Cardiac muscle cell (in vitro differentiated cells and primary cell): Measurements from ENCODE around the gene CA10. TPM values are rescaled to one million over a fixed set of nuclear protein-coding genes. Genes with fewer than 3 reads are reported as not detected.

Experiments used
- DNase-seq, 2 donors: peaks; one replicate each; pipeline versions ENCODE4 v3.0.0 to v3.0.0-alpha.2; 2010 to 2017; ENCODE audit warnings: low read depth in 1 of 2, low spot score in 1 of 2
- H3K27ac ChIP-seq: fragments of 200-600 bp; sonication (generic); 2 replicates; pipeline ENCODE4 v1.5.1; 2016
- H3K27me3 ChIP-seq: fragments of 200-600 bp; sonication (generic); 2 replicates; pipeline ENCODE4 v1.6.0; 2016; ENCODE audit warnings: control low read depth
- H3K36me3 ChIP-seq: fragments of 200-600 bp; sonication (generic); 2 replicates; pipeline ENCODE4 v1.5.1; 2016; ENCODE audit warnings: control low read depth
- H3K4me1 ChIP-seq: fragments of 200-600 bp; sonication (generic); 2 replicates; pipeline ENCODE4 v1.8.1; 2017; ENCODE audit warnings: low read depth, mild to moderate bottlenecking, mixed run types
- H3K4me3 ChIP-seq: fragments of 200-600 bp; sonication (generic); 2 replicates; pipeline ENCODE4 v1.5.1; 2016; ENCODE audit warnings: mild to moderate bottlenecking
- H3K9me3 ChIP-seq: fragments of 200-600 bp; sonication (generic); 2 replicates; pipeline ENCODE4 v1.5.1; 2017; ENCODE audit warnings: low read depth, mild to moderate bottlenecking, control low read depth
- polyA plus RNA-seq: library from polyadenylated mRNA; unstranded; fragments of >200 nt; fragmentation: Nextera tagmentation; extraction: Ambion mirVana; gene quantifications from 2 replicates; pipeline ENCODE4 v1.2.1, GENCODE V29; 2016
- total RNA-seq: library from RNA; depleted of rRNA; stranded (reverse); fragments of >200 nt; gene quantifications from 2 replicates; pipeline ENCODE4 v1.2.3, GENCODE V29; 2016
- TF ChIP-seq, protein P1 (sequence below): IDR thresholded peaks from 2 replicates; pipeline ENCODE4 v1.5.1; 2012; ENCODE audit warnings: low read depth, mild to moderate bottlenecking, low read length

CA10 gene
- total and polyA plus RNA-seq, 2 experiments from 2014 or later, result not detected

DNA sequence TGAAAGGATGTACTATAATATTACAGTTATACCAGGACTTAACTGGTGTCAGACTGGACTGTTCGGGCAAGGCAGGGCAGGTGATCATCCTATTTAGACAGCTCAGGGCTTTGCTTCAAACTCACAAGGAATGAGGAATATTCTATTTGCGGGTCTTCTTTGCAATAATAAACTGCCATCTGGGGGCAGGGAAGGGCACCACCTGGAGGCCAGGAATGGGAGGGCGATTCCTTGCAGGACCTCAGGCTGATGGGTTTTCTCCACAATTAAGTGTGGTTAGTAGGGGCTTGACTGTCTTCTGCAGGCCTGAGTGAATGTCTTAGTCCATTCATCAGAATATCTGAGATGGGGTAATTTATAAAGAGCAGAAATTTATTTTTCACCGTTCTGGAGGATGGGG is 424.1 kb downstream of the CA10 start:
- no peak overlapping the region for H3K27ac ChIP-seq
- H3K9me3 ChIP-seq, result no peaks in the 10 kb centered on the region
- no peaks in the 10 kb centered on the region for H3K4me1 ChIP-seq
- no peak overlapping the region for H3K4me3 ChIP-seq
- TF ChIP-seq, protein P1, sequence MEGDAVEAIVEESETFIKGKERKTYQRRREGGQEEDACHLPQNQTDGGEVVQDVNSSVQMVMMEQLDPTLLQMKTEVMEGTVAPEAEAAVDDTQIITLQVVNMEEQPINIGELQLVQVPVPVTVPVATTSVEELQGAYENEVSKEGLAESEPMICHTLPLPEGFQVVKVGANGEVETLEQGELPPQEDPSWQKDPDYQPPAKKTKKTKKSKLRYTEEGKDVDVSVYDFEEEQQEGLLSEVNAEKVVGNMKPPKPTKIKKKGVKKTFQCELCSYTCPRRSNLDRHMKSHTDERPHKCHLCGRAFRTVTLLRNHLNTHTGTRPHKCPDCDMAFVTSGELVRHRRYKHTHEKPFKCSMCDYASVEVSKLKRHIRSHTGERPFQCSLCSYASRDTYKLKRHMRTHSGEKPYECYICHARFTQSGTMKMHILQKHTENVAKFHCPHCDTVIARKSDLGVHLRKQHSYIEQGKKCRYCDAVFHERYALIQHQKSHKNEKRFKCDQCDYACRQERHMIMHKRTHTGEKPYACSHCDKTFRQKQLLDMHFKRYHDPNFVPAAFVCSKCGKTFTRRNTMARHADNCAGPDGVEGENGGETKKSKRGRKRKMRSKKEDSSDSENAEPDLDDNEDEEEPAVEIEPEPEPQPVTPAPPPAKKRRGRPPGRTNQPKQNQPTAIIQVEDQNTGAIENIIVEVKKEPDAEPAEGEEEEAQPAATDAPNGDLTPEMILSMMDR, result no peak
- DNase-seq, result no peak
- H3K27me3 ChIP-seq, result no peaks in the 10 kb centered on the region
- H3K36me3 ChIP-seq, result no peaks in the 10 kb centered on the region

DNA sequence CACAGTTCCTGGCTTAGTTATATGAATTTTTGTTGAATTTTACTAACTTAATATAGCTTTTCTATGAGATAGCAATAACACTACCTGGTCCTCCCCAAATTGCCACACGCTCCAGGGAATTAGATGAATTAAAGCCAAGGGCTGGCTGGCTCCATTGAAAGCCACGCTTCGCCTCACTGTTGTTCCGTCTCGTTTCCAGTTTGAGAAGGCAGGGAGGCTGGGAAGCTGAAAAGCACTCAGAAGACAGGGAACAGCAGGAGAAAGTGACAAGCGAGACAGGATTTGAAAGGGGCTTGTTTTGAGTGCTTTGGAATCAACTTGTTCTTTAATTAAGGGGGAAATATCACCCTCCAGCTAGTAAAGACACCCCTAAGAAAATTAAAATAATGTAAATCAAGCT is 425.3 kb downstream of the CA10 start:
- no peaks in the 10 kb centered on the region for H3K4me1 ChIP-seq
- H3K4me3 ChIP-seq, result no peak overlapping the region
- TF ChIP-seq, protein P1, result no peak
- no peaks in the 10 kb centered on the region for H3K36me3 ChIP-seq
- no peaks in the 10 kb centered on the region for H3K27me3 ChIP-seq
- no peak for DNase-seq
- no peak overlapping the region for H3K27ac ChIP-seq
- no peaks in the 10 kb centered on the region for H3K9me3 ChIP-seq

DNA sequence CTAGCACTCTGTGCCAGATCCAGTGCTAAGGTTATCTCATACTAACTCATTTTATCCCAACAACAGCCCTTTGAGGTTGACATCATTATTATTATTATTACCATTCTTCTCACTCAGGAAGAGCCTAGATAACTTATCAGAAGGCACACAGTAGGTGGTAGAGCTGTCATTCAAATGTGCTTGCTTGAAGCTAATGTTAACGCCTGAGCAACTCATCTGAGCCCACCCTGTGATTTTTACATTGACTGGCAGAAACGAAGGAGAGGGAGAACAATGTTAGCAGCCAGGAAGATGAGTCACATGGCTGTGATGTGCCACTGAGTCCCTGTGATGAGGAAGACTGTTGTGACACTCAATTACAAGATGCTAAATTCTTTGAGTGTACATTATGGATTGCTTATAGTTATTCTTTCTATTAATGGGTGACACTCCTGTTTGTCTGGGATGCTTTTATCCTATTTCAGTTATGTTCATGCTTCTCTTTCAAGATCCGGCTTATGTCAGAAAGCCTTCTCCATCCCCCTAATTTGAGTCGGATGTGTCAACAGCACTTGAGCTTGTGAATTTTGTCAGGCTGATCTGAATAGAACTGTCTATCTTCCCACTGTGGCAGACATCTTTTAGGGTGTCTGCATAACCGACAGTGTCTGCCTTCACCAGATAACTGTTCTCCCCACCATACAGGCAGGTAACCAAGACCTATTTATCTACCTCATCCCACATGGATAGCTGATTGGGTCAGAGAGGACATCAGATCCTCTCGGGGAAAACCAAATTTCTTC is 426.4 kb downstream of the CA10 start:
- H3K36me3 ChIP-seq, result no peaks in the 10 kb centered on the region
- TF ChIP-seq, protein P1, result no peak
- H3K9me3 ChIP-seq, result no peaks in the 10 kb centered on the region
- H3K27me3 ChIP-seq, result no peaks in the 10 kb centered on the region
- no peak overlapping the region for H3K27ac ChIP-seq
- no peaks in the 10 kb centered on the region for H3K4me1 ChIP-seq
- H3K4me3 ChIP-seq, result no peak overlapping the region
- DNase-seq, result no peak

DNA sequence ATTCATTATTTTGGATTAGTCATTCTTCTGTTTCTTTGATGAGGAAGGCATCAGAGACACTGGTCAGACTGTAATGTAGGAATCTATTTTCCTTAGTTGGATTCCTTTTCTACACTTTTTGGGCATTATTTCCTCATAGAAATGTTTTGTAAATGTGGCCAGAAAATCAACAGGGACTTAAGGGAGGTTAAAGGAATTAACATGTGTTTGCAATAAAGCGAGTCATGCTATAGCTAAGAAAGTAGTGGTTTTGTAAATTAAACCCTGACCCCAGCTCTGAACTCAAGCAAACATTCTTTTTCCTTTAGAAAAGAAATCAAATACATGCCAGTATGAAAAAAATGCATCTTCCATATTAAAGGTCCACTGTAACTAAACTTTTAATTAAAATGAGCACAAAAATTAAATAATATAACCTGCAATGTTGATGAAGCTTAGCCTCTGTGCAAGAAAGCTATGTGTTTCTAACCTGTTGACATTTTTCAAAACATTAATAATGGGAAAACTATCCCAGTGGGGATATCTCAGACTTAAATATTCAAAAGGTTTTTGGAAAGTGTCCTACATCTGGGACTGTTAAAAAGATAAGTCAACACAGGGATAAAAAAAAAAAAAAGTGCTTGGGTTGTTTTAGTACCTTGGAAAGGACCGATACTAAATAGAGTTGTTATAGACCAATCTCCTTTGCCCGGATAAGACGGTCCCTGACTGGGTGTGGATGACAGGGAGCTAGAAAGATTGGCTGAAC is 428.0 kb downstream of the CA10 start:
- Histone ChIP-seq H3K27me3 (no peaks in the 10 kb centered on the region), H3K36me3 (no peaks in the 10 kb centered on the region), H3K4me1 (no peaks in the 10 kb centered on the region), H3K9me3 (no peaks in the 10 kb centered on the region), H3K27ac (no peak overlapping the region), H3K4me3 (no peak overlapping the region)
- no peak for DNase-seq
- TF ChIP-seq, protein P1, result no peak

DNA sequence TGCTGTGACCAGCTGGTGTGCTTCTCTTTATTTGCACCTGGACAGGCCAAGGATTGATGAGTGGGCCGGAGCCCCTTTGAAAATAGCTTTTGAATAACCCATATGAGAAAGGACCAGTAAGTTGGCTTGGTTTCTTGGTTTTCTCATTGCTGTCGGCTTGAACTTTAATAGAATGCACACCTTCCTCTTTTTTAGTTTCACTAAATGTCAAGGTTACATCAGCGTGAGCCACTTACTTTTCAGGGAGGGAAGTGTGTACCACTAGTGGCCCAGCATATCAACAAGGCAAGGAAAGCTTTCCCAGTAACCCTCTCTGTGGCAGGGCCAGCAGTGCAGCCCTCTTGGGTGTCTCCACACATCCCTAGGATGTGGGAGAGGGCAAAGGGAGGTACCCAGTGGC is 433.3 kb downstream of the CA10 start:
- H3K27me3 ChIP-seq, result no peaks in the 10 kb centered on the region
- H3K9me3 ChIP-seq, result no peaks in the 10 kb centered on the region
- DNase-seq, result no peak
- H3K4me3 ChIP-seq, result no peak overlapping the region
- TF ChIP-seq, protein P1, result no peak
- H3K27ac ChIP-seq, result no peak overlapping the region
- no peaks in the 10 kb centered on the region for H3K4me1 ChIP-seq
- no peaks in the 10 kb centered on the region for H3K36me3 ChIP-seq
